Mucosa of stomach (tissue), 1 donor: ENCODE measurements around the gene ZNF618.
A peak's percentile ranks its signal among the peaks of the same experiment; 100 is the strongest.
"Not testable (repeated sequence)": the region's sequence is repeated elsewhere in the genome, so short reads cannot be mapped to it uniquely, and the experiment has no call there.

ENCODE experiments used
- H3K27me3 ChIP-seq: one replicate; pipeline ENCODE4 v1.7.0; 2013; ENCODE audit warnings: mild to moderate bottlenecking, low read length; ENCODE audit not compliant: control insufficient read depth, insufficient read depth
- H3K36me3 ChIP-seq: one replicate; pipeline ENCODE4 v1.7.0; 2013; ENCODE audit warnings: low read length; ENCODE audit not compliant: control insufficient read depth, insufficient read depth
- H3K4me1 ChIP-seq: one replicate; pipeline ENCODE4 v1.7.0; 2013; ENCODE audit warnings: mild to moderate bottlenecking, low read length; ENCODE audit not compliant: control insufficient read depth, insufficient read depth
- H3K4me3 ChIP-seq: one replicate; pipeline ENCODE4 v1.7.0; 2013; ENCODE audit warnings: low read length
- H3K9ac ChIP-seq: one replicate; pipeline ENCODE4 v1.7.0; 2013; ENCODE audit warnings: mild to moderate bottlenecking, low read length, moderate library complexity
- H3K9me3 ChIP-seq: one replicate; pipeline ENCODE4 v1.7.0; 2013; ENCODE audit warnings: mild to moderate bottlenecking, low read length, moderate library complexity; ENCODE audit not compliant: control insufficient read depth
- donor health status: Pancreatic carcinoma.

Gene ZNF618

DNA sequence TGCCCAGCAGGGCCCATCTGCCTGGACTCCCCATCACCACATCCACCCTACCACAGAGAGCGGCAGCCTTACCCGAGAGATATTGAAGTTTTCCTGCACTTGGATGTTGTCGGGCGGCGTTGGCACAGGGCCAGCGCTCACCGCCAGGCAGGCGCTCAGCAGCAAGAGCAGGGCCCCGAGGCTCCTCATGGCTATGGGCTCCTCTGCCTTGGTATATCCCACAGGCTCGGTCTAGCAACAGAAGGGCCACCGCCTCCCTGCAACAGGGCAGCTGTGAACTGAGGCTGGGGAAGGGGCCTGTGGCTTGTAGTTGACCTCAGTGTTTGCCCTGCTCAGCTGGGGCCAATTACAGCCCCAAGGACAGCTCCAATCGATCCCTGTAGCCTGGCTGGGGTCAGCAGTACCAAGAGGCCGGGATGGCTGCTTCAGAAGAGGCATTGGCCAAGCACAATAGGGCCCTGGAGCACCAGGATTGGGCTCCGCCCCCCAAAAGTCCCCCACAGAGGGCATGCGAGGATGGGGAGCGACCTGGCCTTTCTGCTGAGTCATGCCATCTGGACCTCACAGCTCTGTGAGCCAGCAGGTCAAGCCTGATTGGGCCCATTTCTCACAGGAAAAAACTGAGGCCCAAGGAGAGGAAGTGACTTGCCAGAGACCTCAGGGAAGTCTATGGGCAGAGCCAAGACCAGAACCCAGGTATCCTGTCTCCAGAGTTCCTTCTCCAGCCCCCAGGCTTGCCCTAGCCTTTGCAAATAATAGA, 202.1 kb downstream of the ZNF618 start, which contains the start of gene AMBP:
TSS of gene AMBP (minus strand) at position 280 of the 760 bp plus-strand sequence. CDS start at position 189, 91 bp downstream.
- Histone ChIP-seq H3K4me1 (peaks cover 54% of the 10 kb centered on the region), H3K4me3 (no peak within 1 kb of the TSS), H3K27me3 (no peaks in the 10 kb centered on the region), H3K9ac (no peak within 1 kb of the TSS), H3K9me3 (no peaks in the 10 kb centered on the region), H3K36me3 (no peaks in the 10 kb centered on the region)

DNA sequence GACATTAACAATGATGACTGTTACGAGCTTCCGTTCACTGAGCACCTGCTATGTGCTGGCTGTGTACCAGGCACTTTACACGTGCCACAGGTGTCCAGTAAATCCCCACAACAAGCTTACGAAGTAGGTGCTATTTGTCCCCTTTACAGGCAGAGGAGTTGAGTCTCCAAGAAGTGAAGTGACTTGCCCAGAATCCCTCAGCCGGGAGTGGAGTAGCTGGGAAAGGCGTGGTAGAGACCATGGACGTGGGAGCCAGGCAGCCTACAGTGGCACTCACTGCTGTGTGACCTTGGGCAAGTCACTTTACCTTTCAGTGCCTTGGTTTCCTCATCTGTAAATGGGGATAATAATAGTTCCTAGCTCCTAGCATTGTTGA, 202.7 kb downstream of the ZNF618 start:
- Histone ChIP-seq H3K36me3 (no peaks in the 10 kb centered on the region), H3K4me1 (peaks cover 54% of the 10 kb centered on the region), H3K4me3 (no peak overlapping the region), H3K9me3 (no peaks in the 10 kb centered on the region), H3K9ac (no peak overlapping the region), H3K27me3 (no peaks in the 10 kb centered on the region)

DNA sequence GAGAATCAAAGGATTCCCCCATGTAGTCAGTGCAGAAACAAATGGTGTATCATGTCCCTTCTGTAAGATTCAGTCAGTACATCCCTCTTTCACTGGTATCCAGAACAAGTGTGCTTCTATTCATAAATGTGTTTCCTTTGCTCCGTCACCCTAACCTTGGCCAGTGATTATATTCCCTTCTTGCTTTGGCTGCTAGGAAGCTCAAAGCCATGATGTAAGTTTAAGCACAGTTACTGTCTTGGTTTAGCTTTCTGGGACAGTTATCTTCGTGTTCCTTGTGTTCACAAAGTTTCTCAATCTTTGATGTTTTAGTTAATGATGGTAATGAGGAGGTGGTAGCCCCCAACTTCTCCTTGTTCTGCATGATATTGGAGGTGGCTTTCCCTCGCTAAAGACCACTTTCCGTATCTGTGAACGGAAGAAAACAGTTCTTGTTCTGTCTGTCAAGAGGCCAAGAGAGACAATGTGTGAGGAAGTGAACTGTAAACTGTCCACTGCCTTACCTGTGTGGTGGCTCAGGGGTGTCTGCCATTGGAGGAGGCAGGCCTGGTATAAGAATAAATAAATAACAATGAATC, 204.2 kb downstream of the ZNF618 start:
- Histone ChIP-seq H3K9me3 (no peaks in the 10 kb centered on the region), H3K27me3 (no peaks in the 10 kb centered on the region), H3K36me3 (no peaks in the 10 kb centered on the region), H3K9ac (no peak overlapping the region), H3K4me1 (peaks cover 54% of the 10 kb centered on the region), H3K4me3 (no peak overlapping the region)

DNA sequence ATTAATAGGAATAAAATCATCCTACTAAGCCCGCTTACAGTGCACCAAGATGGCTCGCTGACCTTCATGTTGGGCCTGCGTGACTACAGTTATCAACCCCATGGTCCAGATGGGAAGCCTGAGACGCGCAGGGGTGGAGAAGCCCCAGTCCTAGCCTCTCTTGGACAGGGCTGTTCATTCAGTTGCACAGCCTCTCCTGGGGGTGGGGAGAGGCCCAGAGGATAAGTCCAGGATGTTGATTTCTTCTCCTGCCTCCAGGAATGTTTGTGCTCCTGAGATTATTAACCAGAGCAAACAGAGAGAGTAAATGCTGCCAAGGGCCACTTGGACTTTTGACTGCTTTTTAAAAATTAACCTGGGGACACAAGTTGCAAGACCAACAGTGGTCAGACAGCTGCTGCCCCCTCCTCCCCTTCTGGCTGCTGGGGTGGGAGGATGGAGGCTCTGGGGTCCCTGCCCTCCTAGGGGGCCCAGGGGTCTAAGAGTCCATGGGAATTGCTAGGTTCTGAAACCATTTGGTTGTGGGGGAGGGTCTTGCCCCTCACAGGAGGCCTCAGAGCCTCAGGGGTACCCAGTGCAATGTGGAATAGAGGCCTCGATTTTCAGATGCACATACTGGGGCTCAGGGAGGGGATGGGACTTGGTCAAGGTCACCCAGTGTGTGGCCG, 204.8 kb downstream of the ZNF618 start:
- Histone ChIP-seq H3K27me3 (no peaks in the 10 kb centered on the region), H3K4me1 (peaks cover 54% of the 10 kb centered on the region), H3K36me3 (no peaks in the 10 kb centered on the region), H3K9ac (peak overlapping the region; percentile 48), H3K9me3 (no peaks in the 10 kb centered on the region), H3K4me3 (peak overlapping the region; percentile 28)

DNA sequence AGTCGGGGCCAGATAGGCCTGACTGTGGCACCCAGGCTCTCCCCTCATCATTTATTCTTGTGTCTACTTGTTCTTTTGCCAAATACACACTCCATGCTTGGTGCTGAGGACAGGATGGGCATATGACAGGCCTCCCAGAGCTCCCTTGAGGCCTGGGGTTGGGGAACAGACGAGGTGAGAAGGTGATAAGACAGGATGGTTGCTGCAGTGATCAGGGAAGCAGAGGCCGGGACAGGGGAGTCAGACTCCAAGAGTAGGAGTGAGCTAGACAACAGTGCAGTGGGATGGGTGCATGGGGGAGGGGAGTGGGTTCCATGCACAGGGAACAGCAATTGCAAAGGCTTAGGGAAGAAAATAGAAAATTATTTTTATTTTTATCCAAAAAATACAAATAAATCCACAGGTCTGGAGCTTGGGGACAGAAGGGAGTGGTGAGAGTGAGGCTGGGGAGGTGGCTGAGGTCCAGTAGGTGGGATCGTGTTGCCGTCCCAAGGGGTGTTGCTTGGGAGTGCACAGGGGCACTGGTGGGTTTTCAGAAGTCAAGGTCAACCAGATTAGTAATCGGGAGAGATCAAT, 205.4 kb downstream of the ZNF618 start:
- Histone ChIP-seq H3K27me3 (no peaks in the 10 kb centered on the region), H3K36me3 (no peaks in the 10 kb centered on the region), H3K9ac (peak overlapping the region; percentile 48), H3K4me3 (no peak overlapping the region), H3K9me3 (no peaks in the 10 kb centered on the region), H3K4me1 (peaks cover 54% of the 10 kb centered on the region)

DNA sequence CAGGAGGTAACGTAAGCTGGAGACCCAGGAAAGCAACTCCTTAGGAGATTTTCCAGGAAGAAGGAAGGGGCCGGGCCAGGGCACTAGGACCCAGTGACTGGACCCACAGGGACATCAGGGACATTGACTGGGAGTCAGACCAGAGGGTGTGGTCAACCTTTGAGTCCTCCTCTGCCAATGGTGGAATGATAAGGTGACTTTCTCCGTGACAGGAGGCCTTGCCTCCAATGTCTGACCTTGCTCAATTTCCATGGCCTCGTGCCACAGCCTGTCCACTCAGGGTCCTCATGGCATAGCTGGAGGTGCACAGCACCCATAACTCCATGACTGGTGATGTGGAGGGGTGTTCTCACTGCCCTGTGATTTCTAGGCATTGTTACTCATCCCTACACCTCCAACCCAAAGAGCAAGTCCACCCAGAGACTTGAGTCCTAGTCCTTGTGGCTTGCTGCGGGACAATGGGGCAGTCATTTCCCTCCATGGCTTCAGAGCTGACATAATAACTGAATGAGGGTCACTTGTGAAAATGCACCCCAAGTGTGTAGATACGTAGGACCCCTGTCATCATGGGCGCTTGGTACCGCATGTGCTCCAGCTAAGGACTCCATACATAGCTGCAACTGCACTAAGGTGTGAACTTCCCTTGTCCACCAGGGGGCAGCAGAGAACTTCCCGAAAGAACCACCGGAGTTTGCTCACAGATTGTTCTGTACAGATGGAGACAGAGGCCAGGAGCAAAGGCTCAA, 206.1 kb downstream of the ZNF618 start:
- Histone ChIP-seq H3K4me1 (peaks cover 53% of the 10 kb centered on the region), H3K4me3 (no peak overlapping the region), H3K9ac (no peak overlapping the region), H3K36me3 (no peaks in the 10 kb centered on the region), H3K27me3 (no peaks in the 10 kb centered on the region), H3K9me3 (no peaks in the 10 kb centered on the region)

DNA sequence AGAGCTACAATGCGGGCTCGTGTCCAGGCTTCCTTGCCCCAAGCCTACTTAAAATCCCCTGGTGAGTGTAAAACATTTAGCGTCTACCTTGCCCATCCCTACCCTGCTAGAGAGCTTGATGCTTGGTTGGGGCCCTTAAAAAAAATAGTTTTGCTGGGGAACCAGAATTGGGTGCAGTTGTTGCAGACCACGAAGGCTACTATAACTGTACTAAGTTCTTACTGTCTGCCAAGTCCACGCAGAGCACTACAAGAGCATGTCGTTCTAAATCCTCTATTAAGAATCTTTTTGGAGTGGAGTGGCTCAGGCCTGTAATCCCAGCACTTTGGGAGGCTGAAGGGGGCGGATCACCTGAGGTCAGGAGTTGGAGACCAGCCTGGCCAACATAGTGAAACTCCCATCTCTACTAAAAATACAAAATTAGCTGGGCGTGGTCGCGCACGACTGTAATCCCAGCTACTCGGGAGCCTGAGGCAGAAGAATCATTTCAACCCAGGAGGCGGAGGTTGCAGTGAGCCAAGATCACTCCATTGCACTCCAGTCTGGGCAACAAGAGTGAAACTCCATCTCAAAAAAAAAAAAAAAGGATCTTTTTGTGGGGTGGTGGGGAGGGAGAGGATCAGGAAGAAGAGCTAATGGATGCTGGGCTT, 206.8 kb downstream of the ZNF618 start:
- H3K4me3 ChIP-seq, H3K9ac ChIP-seq, H3K9me3 ChIP-seq, H3K36me3 ChIP-seq, H3K27me3 ChIP-seq: not testable (repeated sequence)
- H3K4me1 ChIP-seq: peaks cover 46% of the 10 kb centered on the region

DNA sequence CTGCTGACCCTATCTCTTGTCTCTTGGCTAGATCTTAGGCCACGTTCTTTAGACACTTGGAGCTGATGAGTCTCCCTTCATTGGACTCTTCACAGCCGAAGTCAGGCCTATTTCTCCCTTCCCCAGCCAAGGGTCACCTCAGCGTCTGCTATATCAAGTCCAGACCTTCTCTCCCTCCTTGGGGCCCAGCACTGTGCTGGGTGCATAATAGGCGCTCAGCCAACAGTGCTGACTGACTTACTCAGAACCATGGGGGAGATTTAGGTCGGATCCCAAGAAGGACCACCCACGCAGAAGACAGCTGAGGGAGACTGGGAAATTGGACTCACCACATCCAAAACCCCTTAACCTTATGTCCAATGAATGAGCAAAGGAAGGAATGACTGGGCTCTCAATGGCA, 207.6 kb downstream of the ZNF618 start:
- Histone ChIP-seq H3K9ac (no peak overlapping the region), H3K4me3 (no peak overlapping the region), H3K36me3 (no peaks in the 10 kb centered on the region), H3K4me1 (peaks cover 38% of the 10 kb centered on the region), H3K27me3 (no peaks in the 10 kb centered on the region), H3K9me3 (no peaks in the 10 kb centered on the region)

DNA sequence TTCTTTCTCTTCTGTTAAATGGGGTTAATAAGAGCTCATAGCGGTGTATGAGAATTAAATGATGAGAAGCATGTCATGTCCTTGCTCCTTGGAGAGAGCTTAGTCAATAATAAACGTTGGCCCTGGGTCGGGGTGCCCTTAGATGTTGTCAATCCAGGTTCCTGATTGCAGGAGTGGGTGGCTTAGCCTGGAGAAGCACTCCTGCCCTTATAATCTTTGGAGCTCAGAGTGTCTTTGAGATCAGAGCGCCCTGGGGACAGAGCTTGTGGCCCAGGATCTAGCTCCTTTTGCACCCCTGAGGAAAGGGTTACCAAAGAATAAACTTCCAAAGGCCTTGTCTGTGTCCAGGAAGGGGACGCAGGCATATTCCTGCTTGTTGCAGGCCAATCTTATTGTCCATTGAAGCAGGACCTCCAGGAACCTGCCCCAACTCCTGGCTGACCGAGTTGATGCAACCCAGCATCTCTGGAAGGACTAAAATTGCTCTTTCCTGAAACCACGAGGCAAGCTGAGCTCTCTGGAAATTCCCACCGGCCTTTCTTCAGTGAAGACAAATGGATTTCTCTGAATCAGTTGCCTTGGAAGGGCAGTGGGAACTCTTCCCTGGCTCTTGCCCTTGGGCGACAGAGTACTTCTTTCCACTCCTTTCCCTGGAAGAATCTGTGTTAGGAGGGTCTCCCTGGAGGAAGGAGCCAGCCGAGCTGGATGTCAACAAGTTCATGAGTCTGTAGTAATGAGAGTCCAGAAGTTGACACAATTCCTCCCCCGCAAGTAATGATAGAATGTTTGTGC, 208.4 kb downstream of the ZNF618 start:
- H3K27me3 ChIP-seq: no peaks in the 10 kb centered on the region
- no peaks in the 10 kb centered on the region for H3K36me3 ChIP-seq
- H3K9me3 ChIP-seq: no peaks in the 10 kb centered on the region
- H3K4me3 ChIP-seq: no peak overlapping the region
- H3K4me1 ChIP-seq: peaks cover 31% of the 10 kb centered on the region
- H3K9ac ChIP-seq: no peak overlapping the region

DNA sequence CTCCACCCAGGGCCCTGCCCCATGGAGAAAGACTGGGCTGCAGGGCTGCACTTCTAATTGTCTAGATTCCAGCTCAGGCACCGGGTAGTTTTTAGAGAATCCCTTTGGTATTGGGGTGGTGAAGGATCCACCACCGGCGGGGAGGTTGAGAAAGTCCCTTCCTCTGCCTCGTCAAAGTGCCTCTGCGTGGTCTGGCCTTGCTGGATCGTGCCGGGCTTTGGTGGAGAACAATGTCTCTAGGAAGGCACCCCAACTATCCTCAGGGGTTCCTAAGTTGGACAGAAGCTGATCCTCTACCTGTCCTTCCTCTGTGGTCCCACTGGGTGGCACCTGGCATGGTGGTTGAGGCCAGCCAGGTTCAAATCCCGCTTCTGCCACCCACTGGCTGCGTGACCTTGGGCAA, 209.3 kb downstream of the ZNF618 start:
- Histone ChIP-seq H3K9ac (no peak overlapping the region), H3K27me3 (no peaks in the 10 kb centered on the region), H3K9me3 (no peaks in the 10 kb centered on the region), H3K36me3 (no peaks in the 10 kb centered on the region), H3K4me3 (no peak overlapping the region), H3K4me1 (peaks cover 24% of the 10 kb centered on the region)

DNA sequence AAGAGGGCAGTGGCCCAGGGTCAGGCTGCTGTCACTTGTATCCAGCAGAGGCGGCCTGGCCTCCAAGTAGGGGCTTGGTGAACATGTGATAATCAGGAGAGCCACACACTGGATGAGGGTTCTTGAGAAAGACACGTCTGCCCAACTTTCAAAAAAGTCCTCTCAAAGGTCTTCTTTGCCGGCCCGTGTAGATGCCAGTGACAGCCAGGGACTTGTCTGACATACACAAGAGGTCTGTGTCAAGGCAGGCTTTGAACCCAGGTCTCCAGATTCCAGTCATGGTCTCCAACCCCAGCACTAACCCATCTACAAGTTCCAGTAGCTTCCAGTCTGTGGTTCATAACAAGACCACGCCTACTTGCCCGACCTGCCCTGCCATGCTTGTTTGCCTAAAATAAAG, 209.9 kb downstream of the ZNF618 start:
- Histone ChIP-seq H3K9ac (no peak overlapping the region), H3K4me3 (no peak overlapping the region), H3K27me3 (no peaks in the 10 kb centered on the region), H3K9me3 (no peaks in the 10 kb centered on the region), H3K4me1 (peaks cover 18% of the 10 kb centered on the region), H3K36me3 (no peaks in the 10 kb centered on the region)
